Skeletal muscle tissue (tissue), 4 donors: ENCODE measurements around the gene SPRR2D. TPM values are rescaled to one million over a fixed set of nuclear protein-coding genes. Genes with fewer than 3 reads are reported as not detected.
"Not testable (repeated sequence)": the region's sequence is repeated elsewhere in the genome, so short reads cannot be mapped to it uniquely, and the experiment has no call there.

ENCODE experiments used
- H3K27ac ChIP-seq: one replicate; pipeline ENCODE4 v1.7.0; 2013; ENCODE audit warnings: mild to moderate bottlenecking, low read depth, low read length, inconsistent platforms
- H3K27me3 ChIP-seq, 3 donors: one replicate each; pipeline ENCODE4 v1.7.0; 2013; ENCODE audit warnings: low read length in 3 of 3; ENCODE audit not compliant: control insufficient read depth in 3 of 3, insufficient read depth in 3 of 3
- H3K36me3 ChIP-seq, 3 donors: one replicate each; pipeline ENCODE4 v1.7.0; 2013; ENCODE audit warnings: low read length in 3 of 3; ENCODE audit not compliant: control insufficient read depth in 3 of 3, insufficient read depth in 3 of 3
- H3K4me1 ChIP-seq, 3 donors: one replicate each; pipeline ENCODE4 v1.7.0; 2013; ENCODE audit warnings: low read length in 3 of 3, mild to moderate bottlenecking in 3 of 3; ENCODE audit not compliant: control insufficient read depth in 3 of 3, insufficient read depth in 3 of 3
- H3K4me3 ChIP-seq, 3 donors: one replicate each; pipeline ENCODE4 v1.7.0; 2013; ENCODE audit warnings: low read length in 3 of 3
- H3K9ac ChIP-seq, 3 donors: one replicate each; pipeline ENCODE4 v1.7.0; 2013; ENCODE audit warnings: low read length in 3 of 3, mild to moderate bottlenecking in 3 of 3, moderate library complexity in 2 of 3, low read depth in 1 of 3
- H3K9me3 ChIP-seq, 3 donors: one replicate each; pipeline ENCODE4 v1.7.0; 2013; ENCODE audit warnings: low read length in 3 of 3; ENCODE audit not compliant: control insufficient read depth in 3 of 3
- total RNA-seq: library from RNA; depleted of rRNA; stranded (reverse); fragments of >200 nt; gene quantifications from one replicate; pipeline ENCODE4 v1.2.3, GENCODE V29; 2014
- donor health status: Osteomylitis.

SPRR2D gene
- total RNA-seq, 1 donor from 2014 or later = not detected

DNA sequence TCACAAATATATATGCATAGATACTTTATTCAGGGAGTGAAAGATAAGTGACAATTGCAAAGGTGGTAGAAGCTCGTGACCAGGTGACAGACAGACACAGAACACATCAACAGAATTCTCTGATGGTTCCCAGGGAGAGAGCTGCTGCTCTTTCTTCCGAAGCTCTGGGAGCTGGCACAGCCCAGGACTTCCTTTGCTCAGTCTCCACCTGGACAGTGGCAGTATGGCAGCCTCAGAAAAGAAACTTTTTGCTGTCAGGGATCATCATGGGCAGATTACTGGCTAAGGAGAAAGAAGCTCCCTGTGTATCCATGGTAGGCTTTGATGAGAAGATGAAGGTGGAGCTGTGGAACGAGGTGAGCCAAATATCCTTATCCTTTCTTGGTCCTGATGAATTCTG is 15.2 kb upstream of the SPRR2D start:
- not testable (repeated sequence) for H3K4me3 ChIP-seq, H3K36me3 ChIP-seq, H3K27ac ChIP-seq, H3K4me1 ChIP-seq, H3K27me3 ChIP-seq, H3K9ac ChIP-seq, H3K9me3 ChIP-seq

DNA sequence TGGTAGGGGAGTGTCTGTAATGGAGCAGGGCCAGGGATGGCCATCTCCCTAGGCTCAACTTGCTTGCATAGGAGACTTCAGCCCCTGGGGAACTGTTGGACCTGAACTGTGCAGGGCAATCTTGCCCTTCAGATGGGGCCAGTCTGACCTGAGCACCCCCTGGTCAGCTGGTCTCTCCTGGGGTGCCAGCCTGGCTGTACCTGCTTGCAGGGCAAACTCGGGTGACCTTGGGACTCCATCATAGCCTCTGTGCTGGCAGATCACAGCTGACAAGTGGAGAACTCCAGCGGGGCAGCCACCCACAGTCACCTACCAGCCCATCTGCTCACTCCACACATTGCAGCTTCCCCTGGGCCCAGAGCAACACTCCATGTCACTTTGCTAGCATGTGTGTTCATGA is 8.3 kb upstream of the SPRR2D start:
- no peak overlapping the region for H3K9ac ChIP-seq
- no peaks in the 10 kb centered on the region for H3K4me1 ChIP-seq
- peaks cover 0 to 2% (median 0%) of the 10 kb centered on the region in 3 donors for H3K9me3 ChIP-seq
- H3K4me3 ChIP-seq = no peak overlapping the region
- H3K36me3 ChIP-seq = no peaks in the 10 kb centered on the region
- peaks cover 0 to 7% (median 0%) of the 10 kb centered on the region in 3 donors for H3K27me3 ChIP-seq
- no peak overlapping the region for H3K27ac ChIP-seq

DNA sequence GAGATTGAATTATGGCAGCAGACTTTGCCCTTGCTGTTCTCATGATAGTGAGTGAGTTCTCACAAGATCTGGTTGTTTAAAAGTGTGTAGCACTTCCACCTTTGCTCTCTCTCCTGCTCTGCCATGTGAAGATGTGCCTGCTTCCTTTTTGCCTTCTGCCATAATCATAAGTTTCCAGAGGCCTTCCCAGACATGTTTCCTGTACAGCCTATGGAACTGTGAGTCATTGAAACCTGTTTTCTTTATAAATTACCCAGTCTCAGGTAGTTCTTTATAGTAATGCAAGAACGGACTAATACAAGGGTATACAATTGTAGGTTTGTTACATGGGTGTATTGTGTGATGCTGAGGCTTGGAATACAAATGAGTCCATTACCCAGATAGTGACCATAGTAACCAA is 5.7 kb downstream of the SPRR2D start:
- Histone ChIP-seq H3K9ac (no peak overlapping the region), H3K27me3 (no peaks in the 10 kb centered on the region), H3K9me3 (no peaks in the 10 kb centered on the region), H3K4me3 (no peak overlapping the region), H3K4me1 (no peaks in the 10 kb centered on the region), H3K36me3 (no peaks in the 10 kb centered on the region), H3K27ac (no peak overlapping the region)

GRCh38 chr1:153032677-153033308 is 8.1 kb downstream of the SPRR2D start:
- Histone ChIP-seq H3K4me1 (no peaks in the 10 kb centered on the region), H3K27me3 (no peaks in the 10 kb centered on the region), H3K9me3 (peaks cover 0 to 2% (median 0%) of the 10 kb centered on the region in 3 donors), H3K27ac (no peak overlapping the region), H3K36me3 (no peaks in the 10 kb centered on the region), H3K4me3 (no peak overlapping the region), H3K9ac (no peak overlapping the region)

GRCh38 chr1:153032073-153032472 is 8.8 kb downstream of the SPRR2D start:
- Histone ChIP-seq H3K4me3 (no peak overlapping the region), H3K4me1 (no peaks in the 10 kb centered on the region), H3K9me3 (peaks cover 0 to 2% (median 0%) of the 10 kb centered on the region in 3 donors), H3K36me3 (no peaks in the 10 kb centered on the region), H3K9ac (no peak overlapping the region), H3K27ac (no peak overlapping the region), H3K27me3 (no peaks in the 10 kb centered on the region)

GRCh38 chr1:153030895-153031294 is 10.0 kb downstream of the SPRR2D start, which contains the start of gene SPRR1B:
TSS of gene SPRR1B (plus strand) at chr1:153031203. CDS start at chr1:153032346, 1,143 bp downstream.
- H3K4me3 ChIP-seq = no peak within 1 kb of the TSS
- H3K27me3 ChIP-seq = no peaks in the 10 kb centered on the region
- no peaks in the 10 kb centered on the region for H3K4me1 ChIP-seq
- H3K36me3 ChIP-seq = no peaks in the 10 kb centered on the region
- H3K27ac ChIP-seq = no peak within 1 kb of the TSS
- no peak within 1 kb of the TSS for H3K9ac ChIP-seq
- H3K9me3 ChIP-seq = peaks cover 0 to 2% (median 0%) of the 10 kb centered on the region in 3 donors

GRCh38 chr1:153028766-153029165 is 12.2 kb downstream of the SPRR2D start:
- H3K9ac ChIP-seq = no peak overlapping the region
- H3K27ac ChIP-seq = no peak overlapping the region
- H3K4me3 ChIP-seq = no peak overlapping the region
- no peaks in the 10 kb centered on the region for H3K27me3 ChIP-seq
- no peaks in the 10 kb centered on the region for H3K36me3 ChIP-seq
- H3K4me1 ChIP-seq = no peaks in the 10 kb centered on the region
- H3K9me3 ChIP-seq = peaks cover 0 to 2% (median 0%) of the 10 kb centered on the region in 3 donors

- no peak overlapping the region for H3K9ac ChIP-seq
These were observed 15.1 kb downstream of the SPRR2D start for GRCh38 chr1:153025797-153026196.

DNA sequence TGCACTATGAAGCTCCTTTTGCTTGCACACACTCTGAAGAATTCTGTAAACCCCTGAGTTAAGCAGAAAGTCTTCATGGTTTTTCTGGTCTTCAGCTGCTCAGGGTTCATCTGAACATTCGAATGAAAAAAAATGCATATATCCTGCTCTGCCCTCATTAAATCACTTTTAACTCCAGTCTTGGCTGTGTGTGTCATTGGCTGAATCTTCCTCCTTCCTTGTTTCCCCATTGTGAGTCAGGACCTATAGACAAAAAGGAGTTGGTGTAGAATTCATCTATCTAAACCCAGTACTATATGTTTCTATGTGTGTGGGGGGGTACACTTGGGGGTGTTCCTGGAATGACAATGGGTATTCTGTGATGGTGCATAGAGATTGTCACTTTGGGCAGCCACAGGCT is 16.5 kb downstream of the SPRR2D start:
- no peaks in the 10 kb centered on the region for H3K36me3 ChIP-seq
- H3K9me3 ChIP-seq = peaks cover 0 to 2% (median 0%) of the 10 kb centered on the region in 3 donors
- no peaks in the 10 kb centered on the region for H3K4me1 ChIP-seq
- no peak overlapping the region for H3K9ac ChIP-seq
- H3K4me3 ChIP-seq = no peak overlapping the region
- no peaks in the 10 kb centered on the region for H3K27me3 ChIP-seq
- H3K27ac ChIP-seq = no peak overlapping the region

More at GRCh38 chr1:153025797-153026196, 15.1 kb downstream of the SPRR2D start:
- Histone ChIP-seq H3K4me3 (no peak overlapping the region), H3K4me1 (no peaks in the 10 kb centered on the region), H3K27ac (no peak overlapping the region), H3K27me3 (no peaks in the 10 kb centered on the region), H3K36me3 (no peaks in the 10 kb centered on the region), H3K9me3 (peaks cover 0 to 2% (median 0%) of the 10 kb centered on the region in 3 donors)

- Histone ChIP-seq H3K9ac (no peak overlapping the region), H3K4me3 (no peak overlapping the region)
These were observed 17.8 kb downstream of the SPRR2D start for GRCh38 chr1:153023109-153023508.

More at GRCh38 chr1:153023109-153023508, 17.8 kb downstream of the SPRR2D start:
- Histone ChIP-seq H3K36me3 (no peaks in the 10 kb centered on the region), H3K4me1 (no peaks in the 10 kb centered on the region), H3K27ac (no peak overlapping the region), H3K9me3 (peaks cover 0 to 2% (median 0%) of the 10 kb centered on the region in 3 donors), H3K27me3 (no peaks in the 10 kb centered on the region)
